GM21390 (cell line): ENCODE results near the gene CFAP20DC.
"Not testable (repeated sequence)": the region's sequence is repeated elsewhere in the genome, so short reads cannot be mapped to it uniquely, and the experiment has no call there.

Source experiments
- ATAC-seq: cut with Tn5 transposase; IDR thresholded peaks from one replicate; pipeline ENCODE4 v1.9.1; 2021; ENCODE audit not compliant: unreplicated experiment

CFAP20DC gene

DNA sequence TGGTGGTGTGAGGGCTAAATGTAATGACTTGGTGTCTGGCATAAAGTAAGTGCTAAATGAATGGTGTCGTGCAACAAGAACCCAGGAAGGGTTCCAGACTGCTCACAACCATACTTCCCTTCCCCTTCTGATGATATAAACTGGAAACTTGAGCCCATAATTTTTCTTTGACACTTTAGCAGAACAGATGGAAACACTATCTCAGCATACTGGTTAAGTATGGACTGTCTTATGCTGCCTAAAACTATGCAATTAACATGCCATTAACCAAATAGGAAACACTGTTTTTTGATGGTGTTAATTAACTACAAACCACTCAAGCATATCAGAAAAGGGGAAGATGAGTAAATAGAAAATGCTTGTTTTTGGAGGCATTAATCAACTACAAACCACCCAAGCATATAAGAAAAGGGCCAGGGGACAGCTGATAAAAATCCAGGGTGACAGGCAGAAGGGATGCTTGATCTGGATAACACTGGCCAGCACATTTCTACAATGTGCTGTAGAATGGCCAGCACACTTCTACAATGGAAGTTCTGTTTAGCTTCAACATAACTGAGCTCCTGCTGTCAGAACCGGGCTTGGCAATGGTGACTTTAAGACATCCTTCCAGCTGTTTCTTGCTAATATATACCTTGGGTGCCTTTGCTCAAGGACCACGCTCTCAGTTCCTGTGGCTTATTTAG, 297.8 kb downstream of the CFAP20DC start:
- ATAC-seq: no peak

DNA sequence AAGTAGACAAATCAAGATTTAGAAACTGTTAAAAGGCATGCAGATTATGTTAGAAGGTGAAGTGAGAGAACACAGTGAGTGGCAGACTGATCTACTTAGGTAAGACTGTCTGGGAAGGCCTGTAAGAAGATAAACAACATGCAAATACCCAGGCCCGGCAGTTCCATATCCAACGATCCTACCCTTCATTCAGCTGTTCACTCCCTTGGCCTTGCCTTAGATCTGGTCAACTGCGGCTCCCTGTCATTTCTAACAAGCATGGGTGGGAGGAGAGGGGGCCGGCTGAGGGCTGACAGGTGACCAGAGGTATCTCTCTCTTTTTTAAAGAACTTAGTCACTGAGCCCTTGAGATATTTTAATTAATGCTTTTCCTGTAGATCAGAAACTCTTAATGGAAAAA, 298.6 kb downstream of the CFAP20DC start:
- no peak for ATAC-seq

DNA sequence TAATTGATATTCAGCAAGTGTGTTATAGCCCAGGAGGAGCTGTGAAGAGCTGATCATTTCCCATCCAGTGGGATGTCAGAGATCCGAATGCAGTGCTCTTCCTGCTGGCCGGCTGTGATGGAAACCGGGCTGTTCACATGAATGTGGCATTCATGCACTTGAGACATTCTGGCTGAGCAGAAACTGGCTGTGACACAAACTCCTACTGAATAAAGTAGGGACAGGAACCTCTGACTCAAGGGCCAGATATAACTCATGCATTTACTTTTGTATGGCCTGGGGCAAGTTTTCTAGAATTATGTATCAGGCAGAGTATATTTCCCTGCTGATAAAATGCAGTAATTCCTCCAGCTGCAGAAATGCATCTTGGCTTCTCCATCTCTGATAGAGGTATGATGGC, 299.9 kb downstream of the CFAP20DC start:
- no peak for ATAC-seq

DNA sequence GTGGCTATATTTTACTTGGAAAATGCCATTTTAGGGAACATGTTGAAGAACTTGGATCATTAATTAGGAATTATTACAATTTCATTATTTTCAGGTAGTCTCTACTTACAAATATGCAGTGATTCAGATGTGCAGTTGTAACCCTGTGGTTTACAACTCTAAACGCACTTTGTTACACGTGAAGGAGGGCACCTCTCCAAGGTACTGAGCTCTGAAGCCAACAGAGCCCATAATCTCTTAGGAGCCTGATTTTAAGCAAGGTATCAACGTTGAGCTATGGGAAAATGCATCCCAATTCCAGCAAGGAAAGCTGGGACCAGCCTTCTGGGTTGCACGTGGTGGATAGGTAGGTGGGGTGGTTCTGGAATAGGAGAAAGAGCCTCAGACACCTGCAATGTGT, 301.8 kb downstream of the CFAP20DC start:
- no peak for ATAC-seq

DNA sequence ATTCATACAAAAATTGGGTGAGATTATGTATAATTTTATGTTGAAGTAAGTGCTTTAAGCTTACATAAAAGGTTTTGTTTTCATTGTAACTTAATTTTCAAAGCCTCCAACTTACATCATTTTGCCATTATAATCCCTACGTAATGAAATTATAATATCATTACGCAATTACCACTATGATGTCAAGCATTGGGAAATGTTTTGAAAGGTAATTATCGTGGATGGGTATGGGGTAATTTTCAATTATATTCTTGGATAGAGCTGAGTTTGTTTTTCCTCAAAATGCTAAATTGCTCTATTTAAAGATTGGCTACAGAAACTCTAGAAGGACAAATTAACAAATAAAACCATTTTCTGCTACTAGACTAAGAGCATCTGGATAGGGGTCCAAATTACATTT, 303.1 kb downstream of the CFAP20DC start:
- no peak for ATAC-seq

DNA sequence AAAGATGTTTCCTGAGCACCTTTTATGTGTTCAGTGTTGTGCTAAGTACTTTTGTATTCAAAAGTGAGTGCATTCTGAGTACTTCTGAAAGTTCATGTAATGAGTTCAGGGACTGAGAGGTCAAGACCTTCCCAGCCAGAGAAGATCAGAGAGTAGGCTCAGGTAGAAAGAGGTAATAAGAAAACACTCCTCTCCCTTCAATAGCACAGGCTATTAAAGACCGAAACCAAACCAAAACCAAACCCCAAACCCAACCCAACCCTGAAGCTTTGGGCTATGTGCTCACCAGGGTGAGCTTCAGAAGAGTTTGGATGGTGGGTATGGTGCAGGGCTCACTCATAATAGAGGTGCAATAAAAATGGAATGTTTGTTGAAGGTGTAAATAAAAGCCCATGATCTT, 306.5 kb downstream of the CFAP20DC start:
- no peak for ATAC-seq

DNA sequence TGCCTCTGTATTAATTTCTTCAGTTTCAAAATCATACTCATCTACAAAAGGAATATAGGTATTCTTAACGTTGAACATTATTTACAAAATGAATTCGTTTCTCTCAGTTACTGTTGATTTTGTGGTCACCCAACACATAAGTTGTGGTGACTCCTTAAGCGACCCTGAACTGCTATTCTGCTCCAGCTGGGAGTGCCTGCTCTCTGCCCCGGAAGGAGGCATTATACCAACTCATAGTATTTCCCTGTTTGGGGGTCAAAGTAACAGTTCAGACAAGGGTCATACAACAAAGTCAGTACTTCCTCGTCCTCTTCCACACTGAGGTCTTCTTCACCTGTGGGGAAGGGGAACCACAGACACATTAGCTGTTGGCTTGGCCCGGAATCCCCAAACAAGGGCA, 307.6 kb downstream of the CFAP20DC start:
- no peak for ATAC-seq

DNA sequence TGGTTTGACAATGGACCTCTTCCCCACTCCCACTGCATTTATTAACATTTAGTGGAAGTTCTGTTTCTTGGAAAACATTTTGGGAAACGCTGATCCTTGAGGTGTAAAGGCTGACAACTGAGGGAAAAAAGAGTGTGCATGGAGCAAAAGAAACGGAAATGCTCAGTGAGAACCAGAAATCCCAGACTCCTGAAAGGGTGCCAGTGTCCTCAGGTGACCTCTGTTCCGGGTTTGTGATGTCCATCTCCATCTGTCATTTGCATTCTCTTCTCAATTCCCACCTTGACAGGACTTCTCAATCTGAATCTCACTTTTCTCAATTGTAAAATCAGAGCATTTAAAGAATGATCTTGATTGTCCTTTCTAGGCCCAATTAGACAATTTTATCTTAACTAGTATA, 312.2 kb downstream of the CFAP20DC start:
- no peak for ATAC-seq

DNA sequence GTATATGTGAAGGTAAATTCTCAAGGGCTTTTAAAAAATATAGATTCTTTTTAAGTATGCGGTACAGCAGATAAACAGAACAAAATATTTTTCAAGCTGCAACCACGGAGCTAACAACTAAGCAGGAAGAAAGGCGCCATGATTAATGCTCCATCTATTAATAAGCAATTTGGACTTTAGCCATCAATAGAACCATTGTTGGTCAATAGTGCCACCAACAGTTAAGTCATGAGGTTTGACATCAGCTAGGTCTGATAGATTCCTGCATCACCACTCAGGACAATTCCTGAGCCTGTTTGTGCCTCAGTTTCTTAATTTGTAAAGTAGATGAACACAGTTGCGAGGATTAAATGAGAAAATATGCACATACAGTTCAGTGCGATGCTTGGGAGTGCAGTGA, 318.2 kb downstream of the CFAP20DC start:
- ATAC-seq: no peak

DNA sequence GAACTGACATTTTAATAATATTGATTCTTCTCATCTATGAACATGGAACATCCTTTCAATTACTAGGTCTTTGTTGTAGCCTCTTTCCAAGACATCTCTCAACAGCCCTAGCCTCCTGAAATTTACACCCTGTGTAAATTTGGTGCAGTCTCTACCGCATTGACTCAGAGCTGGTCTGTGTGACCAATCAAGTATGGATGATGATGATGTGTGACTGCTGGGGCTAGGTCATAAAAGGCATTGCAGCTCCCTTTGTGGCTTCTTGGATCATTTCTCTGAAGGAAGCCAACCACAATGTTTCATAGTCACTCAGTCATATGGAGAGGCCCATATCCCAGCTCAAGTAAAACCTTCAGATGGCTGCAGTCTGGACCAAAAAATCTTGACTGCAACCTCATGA, 321.1 kb downstream of the CFAP20DC start:
- no peak for ATAC-seq

DNA sequence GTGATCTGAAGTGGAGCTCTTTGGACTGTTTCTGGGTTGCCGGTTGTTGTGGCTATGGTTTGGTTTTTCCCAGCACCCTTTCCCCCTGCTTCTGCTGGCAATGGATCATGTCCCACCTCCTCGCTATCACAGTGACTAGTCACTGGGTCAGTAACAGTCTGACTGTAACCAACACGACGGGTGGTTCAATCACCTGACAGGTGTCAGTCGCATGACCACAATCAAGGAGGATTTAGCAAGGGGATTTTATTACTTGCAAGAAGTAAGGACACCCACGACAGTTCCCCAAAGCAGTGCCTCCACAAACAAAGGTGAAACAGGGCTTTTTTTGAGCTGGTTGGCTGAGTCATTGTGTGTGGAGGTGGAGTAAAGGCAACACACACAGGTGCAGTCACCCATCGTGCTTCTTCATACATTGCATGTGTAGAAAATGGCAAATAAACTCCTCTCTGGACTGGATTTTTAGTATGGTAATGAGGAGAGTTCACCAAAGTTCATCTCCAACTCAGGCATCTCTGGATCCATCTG, 324.4 kb downstream of the CFAP20DC start:
- ATAC-seq: no peak

DNA sequence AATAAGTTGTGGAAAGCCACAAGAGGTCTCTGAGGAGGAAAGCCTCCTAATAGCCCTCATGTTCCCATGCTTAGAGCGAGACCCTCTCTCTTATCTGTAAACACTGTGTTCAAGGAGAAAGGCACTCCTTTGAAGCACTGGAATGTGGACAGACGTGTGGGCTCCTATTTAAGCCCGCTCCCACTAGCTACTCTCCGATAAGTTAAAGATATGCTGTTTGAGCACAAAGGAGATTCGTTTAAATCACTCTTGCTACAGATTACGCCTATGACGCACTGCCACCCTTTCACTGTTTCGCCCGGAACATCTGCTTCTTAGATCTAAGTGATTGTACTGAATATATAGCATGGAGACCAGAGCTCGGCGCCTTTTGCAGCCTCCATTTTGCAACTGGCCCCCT, 325.5 kb downstream of the CFAP20DC start:
- no peak for ATAC-seq

DNA sequence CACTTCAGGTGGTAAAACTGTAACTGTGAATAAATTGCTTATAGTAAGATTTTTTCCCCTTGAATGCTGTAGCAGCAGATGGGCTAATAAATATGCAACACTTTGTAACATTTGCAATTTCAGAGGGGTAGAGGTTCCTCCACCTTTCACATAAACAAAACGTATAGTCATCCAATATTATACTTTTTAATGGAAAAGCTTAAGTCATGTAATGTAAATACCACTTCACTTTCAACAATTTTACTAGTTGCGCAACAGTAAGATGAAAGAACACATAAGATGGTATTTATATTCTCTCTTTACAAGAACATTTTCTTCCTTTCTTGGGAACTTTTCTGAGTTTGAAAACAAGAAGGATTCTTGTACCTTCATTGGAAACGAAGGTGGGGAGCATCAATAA, 326.7 kb downstream of the CFAP20DC start:
- no peak for ATAC-seq

DNA sequence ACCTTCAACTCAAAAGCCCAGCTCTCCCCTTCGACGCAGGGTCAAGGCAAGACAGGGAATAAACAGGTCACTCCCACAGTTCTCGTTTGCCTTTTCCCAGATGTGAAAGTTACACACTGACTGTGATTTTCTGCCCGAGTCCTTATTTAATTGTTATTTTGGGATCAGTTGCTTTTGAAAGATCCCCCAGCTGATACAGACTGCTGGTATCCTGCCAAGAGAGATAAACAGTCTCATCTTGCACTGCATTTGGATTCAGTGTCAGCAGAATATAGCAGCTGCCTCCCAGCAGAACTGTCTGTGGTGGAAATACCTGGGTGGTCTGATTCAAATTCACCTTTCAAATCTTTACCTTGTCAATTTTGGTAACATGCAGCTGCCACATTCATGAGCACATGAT, 327.3 kb downstream of the CFAP20DC start:
- no peak for ATAC-seq

DNA sequence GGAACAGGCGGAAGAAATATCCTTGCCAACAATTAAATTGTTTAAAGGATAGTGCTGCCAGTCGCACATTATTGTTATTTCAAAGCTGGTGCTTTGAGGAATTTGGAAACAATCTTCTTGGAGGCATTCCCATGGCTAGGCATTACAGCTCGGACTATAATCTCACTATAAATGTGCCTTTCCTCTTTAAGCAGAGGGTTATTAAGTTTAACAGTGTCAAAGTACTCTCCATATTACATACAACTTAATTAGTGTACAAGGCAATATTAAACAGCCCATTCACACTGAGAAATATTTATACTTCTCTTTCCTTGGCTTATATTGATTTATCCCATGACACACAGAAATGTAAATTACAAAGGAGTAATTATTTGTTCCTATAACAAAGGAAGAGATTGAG, 329.3 kb downstream of the CFAP20DC start:
- ATAC-seq: no peak

DNA sequence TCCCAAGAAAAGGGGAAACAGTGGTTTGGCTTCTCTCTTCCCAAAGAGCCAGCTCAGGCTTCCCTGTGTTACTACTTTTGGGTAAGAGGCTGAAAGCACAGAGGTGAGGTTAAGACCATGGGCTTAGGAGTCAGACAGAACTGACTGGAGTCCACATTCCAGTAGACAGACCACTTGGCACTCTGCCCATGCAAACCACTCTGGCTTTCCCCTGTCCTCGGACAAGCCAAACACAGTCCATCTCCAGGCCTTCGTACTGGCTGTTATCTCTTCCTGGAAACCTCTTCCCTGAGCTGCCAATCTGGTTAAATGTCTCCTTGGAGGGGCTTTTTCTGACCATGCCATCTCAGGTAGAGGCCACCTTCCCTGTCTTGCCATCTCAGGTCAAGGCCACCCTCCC, 330.1 kb downstream of the CFAP20DC start:
- ATAC-seq: no peak

DNA sequence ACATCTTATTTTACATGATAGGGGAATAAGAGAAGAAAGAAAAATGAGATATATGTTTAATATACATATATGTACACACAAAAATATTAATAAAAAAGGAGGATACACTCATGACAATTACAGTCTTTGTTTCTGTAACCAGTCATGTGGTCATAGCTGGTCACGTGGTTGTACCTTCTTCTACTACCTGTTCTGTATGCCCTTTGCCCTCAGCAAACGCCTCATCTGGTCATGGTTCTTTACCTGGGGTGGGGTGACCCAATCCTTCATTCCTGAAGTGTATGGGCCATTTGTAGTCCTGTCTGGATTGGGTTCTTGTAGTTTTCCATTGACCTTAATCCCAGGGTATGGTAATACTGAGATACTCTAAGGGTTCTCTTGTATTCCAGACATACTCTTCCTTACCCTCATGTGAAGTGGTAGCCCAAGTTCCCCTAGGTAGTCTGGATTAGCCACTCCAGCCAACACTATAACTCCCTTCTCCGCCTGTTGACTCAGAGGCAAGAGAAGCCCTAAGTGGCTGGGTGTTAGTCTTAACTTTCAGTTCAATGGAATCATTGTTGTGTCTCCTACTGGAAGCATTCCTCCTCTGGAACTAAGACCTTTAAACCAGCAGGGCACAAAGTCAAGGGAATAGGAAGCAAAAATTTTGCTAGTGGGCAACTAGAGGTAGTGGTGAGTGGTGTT, 336.0 kb downstream of the CFAP20DC start:
- no peak for ATAC-seq

DNA sequence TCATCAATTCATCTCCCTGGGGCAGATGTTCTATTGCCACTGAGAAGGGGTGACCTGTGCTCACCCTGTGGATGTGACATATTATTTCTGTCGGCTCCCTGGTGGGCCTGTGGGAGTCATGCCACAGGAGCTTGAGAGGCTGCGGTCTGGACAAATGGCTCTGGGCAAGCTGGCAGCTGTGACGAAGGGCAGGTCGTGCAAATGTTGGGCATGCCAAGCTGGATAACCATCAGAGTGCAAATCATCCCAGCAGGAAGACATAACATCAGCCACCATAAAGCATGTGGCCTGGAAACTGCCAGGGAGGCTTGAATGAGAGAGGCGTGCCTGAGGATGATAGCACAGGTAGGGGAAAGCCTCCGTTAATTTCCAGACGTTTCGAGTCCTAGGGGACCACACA, 338.0 kb downstream of the CFAP20DC start:
- no peak for ATAC-seq

DNA sequence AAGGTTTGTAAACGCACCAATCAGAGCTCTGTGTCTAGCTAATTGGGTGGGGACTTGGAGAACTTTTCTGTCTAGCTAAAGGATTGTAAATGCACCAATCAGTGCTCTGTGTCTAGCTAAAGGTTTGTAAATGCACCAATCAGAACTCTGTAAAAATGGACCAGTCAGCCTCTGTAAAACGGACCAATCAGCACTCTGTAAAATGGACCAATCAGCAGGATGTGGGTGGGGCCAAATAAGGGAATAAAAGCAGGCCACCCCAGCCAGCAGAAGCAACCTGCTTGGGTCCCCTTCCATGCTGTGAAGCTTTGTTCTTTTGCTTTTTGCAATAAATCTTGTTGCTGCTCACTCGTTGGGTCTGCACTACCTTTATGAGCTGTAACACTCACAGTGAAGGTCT, 340.8 kb downstream of the CFAP20DC start:
- ATAC-seq: not testable (repeated sequence)

DNA sequence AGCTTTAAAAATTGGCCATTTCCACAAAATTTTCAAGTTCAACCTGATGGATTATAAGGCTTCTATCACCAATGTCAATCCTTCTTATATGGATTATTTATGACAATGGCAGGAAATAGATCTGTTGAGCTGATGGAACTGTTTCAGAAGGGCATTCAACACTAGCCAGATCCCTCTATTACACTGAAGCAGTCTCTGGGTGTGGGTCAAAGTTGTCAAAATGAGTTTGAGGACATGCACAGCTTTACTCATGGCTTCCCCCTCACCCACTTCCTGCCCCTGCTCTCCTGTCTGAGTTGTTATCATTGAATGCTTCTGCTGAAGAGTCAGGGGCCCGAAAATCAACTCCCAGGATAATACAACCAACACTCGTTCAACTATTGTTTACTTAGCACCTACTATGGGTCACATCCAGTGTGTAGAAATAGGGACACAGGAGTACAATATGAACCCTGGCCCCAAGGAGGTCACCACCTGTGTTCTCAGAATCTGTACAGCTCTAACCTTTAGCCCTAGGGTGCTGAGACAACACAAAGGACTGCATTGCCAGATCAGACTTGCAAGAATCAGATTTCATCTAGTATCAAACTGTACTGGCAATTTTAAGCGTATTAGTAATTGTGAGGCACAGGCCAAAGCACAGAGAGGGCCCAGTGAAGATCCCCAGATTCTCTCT, 341.6 kb downstream of the CFAP20DC start:
- ATAC-seq: no peak

DNA sequence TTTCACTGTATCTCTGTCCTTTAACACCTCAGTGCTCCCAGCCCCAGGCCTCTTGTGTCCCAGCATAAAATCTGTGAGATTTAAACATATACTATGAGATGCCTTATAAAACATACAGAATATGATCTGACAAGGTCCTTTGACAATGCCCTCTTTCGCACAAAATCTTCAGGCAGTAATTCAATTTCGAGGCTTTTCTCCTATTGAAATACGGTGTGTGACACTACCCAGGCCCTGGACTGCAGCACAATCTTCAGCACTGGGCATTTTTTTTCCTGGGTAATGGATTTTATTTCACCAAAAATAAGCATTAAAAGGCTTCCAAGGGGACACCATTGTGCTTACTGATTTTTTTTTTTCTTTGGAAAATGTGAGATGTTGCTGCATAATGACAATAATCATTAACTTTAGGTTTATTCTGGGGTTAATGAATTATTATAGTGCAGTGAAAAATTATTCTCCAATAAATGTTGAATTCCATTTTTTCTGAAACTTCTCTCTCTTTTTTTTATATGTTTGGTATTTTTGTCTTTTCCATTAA, 342.4 kb downstream of the CFAP20DC start:
- no peak for ATAC-seq
